Colonic mucosa (tissue), 4 donors: ENCODE results near the gene CACNA2D1. TPM values are rescaled to one million over a fixed set of nuclear protein-coding genes. Genes with fewer than 3 reads are reported as not detected.

Experiments used
- DNase-seq: peaks from one replicate; pipeline ENCODE4 v3.0.0-alpha.2; 2020
- H3K27ac ChIP-seq: fragments of 200-600 bp; one replicate; pipeline ENCODE4 v1.8.0; 2021
- H3K27me3 ChIP-seq: fragments of 200-600 bp; one replicate; pipeline ENCODE4 v1.8.0; 2021
- H3K36me3 ChIP-seq: fragments of 200-600 bp; one replicate; pipeline ENCODE4 v1.8.0; 2021
- H3K4me1 ChIP-seq: fragments of 200-600 bp; one replicate; pipeline ENCODE4 v1.8.0; 2021; ENCODE audit warnings: mild to moderate bottlenecking
- H3K4me3 ChIP-seq: fragments of 200-600 bp; one replicate; pipeline ENCODE4 v1.8.0; 2021
- H3K9ac ChIP-seq, 2 donors: one replicate each; pipeline ENCODE4 v1.7.0; 2013; ENCODE audit warnings: control low read depth in 2 of 2, low read depth in 2 of 2, low read length in 2 of 2
- H3K9me3 ChIP-seq: fragments of 200-600 bp; one replicate; pipeline ENCODE4 v1.8.0; 2021
- intact Hi-C: fragments of 100-400 bp; cut with DNase I; formaldehyde crosslinking; loops from one replicate; pipeline ENCODE4 v1.14.1; 2022
- total RNA-seq, 2 donors: library from RNA; stranded (reverse); fragmentation: NEBNext Ultra II Directional in 1 of 2; extraction: Animal tissue kit (Norgen Biotek cat#: 25700) in 1 of 2; gene quantifications; one replicate each; pipeline ENCODE4 v1.2.1, GENCODE V29; 2021
- TF ChIP-seq, protein P1 (sequence below): fragments of 200-600 bp; IDR thresholded peaks from one replicate; pipeline ENCODE4 v1.8.0; 2022; ENCODE audit warnings: antibody characterized with exemption, mild to moderate bottlenecking
- donor health status: healthy.
- donor health status: DM: no; HTN: no; CAD: no.
- donor health status: DM: no; HTN: no; CAD: no.

CACNA2D1 gene
- total RNA-seq, 2 donors from 2014 or later, result 1.4 to 9.3 TPM

DNA sequence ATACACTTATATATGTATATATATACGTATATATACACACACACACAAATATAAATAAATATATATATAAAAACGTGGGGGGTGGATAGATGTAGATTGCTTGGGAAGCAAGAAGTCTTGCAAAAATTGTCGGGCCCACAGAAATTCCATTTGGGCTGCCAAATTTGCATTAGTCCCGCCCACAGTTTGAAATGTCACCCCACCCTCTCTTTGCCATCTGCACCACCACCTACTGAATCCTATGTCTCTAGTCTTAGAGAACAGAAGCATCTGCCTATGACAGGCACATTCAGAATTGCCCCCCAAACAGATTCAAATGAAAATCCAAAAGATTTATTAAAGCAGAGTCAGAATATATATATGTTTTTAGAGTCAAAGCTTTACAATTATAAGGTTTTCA lies 25.6 kb upstream of the CACNA2D1 start:
- no peaks in the 10 kb centered on the region for H3K36me3 ChIP-seq
- intact Hi-C loops, result no loop called here
- H3K9ac ChIP-seq, result no peak overlapping the region
- no peak for DNase-seq
- no peak overlapping the region for H3K4me3 ChIP-seq
- H3K4me1 ChIP-seq, result no peaks in the 10 kb centered on the region
- TF ChIP-seq, protein P1, sequence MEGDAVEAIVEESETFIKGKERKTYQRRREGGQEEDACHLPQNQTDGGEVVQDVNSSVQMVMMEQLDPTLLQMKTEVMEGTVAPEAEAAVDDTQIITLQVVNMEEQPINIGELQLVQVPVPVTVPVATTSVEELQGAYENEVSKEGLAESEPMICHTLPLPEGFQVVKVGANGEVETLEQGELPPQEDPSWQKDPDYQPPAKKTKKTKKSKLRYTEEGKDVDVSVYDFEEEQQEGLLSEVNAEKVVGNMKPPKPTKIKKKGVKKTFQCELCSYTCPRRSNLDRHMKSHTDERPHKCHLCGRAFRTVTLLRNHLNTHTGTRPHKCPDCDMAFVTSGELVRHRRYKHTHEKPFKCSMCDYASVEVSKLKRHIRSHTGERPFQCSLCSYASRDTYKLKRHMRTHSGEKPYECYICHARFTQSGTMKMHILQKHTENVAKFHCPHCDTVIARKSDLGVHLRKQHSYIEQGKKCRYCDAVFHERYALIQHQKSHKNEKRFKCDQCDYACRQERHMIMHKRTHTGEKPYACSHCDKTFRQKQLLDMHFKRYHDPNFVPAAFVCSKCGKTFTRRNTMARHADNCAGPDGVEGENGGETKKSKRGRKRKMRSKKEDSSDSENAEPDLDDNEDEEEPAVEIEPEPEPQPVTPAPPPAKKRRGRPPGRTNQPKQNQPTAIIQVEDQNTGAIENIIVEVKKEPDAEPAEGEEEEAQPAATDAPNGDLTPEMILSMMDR, result no peak
- no peak overlapping the region for H3K27ac ChIP-seq
- H3K27me3 ChIP-seq, result no peaks in the 10 kb centered on the region
- no peaks in the 10 kb centered on the region for H3K9me3 ChIP-seq

DNA sequence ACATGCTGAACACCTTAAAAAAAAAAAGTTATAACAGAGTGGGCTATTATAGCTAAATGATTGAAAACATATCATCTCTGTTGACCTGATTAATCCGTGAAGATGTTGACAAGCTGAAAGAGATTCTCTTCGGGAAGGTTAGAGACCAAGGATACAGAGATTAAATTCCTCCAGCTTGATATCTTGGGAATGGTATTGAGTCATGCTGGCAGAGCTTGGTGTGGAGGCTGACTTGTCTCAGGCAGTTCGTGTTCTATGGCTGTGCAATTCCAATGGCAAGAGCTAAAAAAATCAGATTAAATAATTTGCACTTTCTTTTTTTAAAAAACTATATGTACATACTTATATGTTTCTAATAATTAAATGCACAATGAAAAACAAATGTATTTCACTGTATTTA lies 24.9 kb upstream of the CACNA2D1 start:
- H3K27ac ChIP-seq, result no peak overlapping the region
- H3K4me1 ChIP-seq, result no peaks in the 10 kb centered on the region
- TF ChIP-seq, protein P1, result no peak
- H3K27me3 ChIP-seq, result no peaks in the 10 kb centered on the region
- intact Hi-C loops, result no loop called here
- no peaks in the 10 kb centered on the region for H3K9me3 ChIP-seq
- no peak for DNase-seq
- no peak overlapping the region for H3K9ac ChIP-seq
- H3K36me3 ChIP-seq, result no peaks in the 10 kb centered on the region
- no peak overlapping the region for H3K4me3 ChIP-seq

DNA sequence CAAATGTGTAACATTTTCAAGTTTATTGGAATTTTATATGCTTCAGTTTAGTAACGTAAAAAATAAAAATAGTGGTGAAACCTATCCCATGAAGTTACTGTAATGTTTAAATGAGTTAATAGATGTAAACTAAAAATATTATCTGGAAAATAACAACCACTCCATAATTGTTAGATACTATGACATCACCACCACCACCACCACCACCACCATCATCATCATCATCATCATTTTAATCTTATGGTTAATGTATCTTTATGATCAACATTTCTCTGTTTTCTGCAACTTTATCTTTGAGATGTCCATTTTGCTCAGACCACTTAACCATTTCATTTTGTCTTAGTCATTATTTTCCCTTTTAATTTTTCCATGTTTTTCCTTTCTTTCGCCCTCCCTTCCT lies 23.4 kb upstream of the CACNA2D1 start:
- Histone ChIP-seq H3K9me3 (no peaks in the 10 kb centered on the region), H3K27me3 (no peaks in the 10 kb centered on the region), H3K4me1 (no peaks in the 10 kb centered on the region), H3K9ac (no peak overlapping the region), H3K27ac (no peak overlapping the region), H3K36me3 (no peaks in the 10 kb centered on the region), H3K4me3 (no peak overlapping the region)
- TF ChIP-seq, protein P1, result no peak
- intact Hi-C loops, result no loop called here
- DNase-seq, result no peak

DNA sequence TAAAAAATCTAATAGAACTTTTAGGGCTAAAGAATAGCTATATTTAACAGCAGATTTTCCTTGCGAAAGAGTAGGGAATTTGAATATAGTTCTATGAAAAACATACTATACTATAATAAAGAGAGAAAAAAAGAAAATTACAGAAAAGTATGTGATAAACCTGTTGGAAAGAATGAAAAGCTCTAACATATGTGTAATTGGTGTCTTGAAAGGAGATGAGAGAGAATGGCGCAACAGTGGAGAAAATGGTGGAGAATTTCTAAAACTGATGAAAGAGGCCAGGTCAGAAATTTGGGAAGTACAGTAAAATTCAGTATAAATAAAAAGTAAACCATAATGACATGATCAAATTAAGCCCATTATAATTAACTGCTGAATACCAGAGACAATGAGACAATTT lies 20.8 kb upstream of the CACNA2D1 start:
- TF ChIP-seq, protein P1, result no peak
- no peak overlapping the region for H3K9ac ChIP-seq
- no peak for DNase-seq
- no peak overlapping the region for H3K4me3 ChIP-seq
- no peaks in the 10 kb centered on the region for H3K9me3 ChIP-seq
- H3K4me1 ChIP-seq, result no peaks in the 10 kb centered on the region
- H3K27me3 ChIP-seq, result no peaks in the 10 kb centered on the region
- H3K36me3 ChIP-seq, result no peaks in the 10 kb centered on the region
- no peak overlapping the region for H3K27ac ChIP-seq
- intact Hi-C loops, result no loop called here

DNA sequence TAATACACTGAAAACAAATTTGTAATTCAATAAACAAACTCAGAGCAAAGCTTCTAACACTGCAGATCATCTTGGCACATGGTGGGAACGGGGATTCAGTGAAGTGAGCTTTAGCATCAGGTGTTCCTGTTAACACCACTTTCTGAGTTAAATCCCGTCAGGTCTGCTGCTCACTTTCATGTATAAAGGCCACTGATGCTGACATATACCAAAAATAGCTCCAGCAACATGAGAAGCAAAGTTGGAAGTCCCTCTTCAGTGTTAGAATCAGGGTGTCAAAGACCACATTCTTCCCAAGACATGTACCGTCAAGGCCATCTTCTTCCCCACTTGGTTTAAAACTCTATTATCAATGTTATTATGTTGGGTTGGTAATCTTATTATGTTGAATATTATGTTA lies 11.7 kb upstream of the CACNA2D1 start:
- no peaks in the 10 kb centered on the region for H3K4me1 ChIP-seq
- intact Hi-C loops, result no loop called here
- TF ChIP-seq, protein P1, result no peak

DNA sequence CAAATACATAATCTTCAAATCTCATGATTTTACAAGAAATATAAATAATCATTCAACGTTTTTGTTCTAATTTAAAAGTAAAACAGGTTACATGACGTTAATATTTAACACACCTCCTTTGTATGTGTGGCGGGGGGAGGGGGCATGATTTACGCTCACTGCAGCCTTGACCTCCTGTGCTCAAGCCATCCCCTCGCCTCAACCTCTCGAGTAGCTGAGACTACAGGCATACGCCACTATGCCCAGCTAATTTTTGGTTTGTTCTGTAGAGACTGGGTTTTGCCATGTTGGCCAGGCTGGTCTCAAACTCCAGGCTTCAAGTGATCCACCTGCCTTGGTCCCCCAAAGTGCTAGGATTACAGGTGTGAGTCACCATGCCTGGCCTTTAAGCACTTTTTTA lies 7.2 kb upstream of the CACNA2D1 start:
- TF ChIP-seq, protein P1, result no peak
- no peak overlapping the region for H3K4me3 ChIP-seq
- no peaks in the 10 kb centered on the region for H3K4me1 ChIP-seq
- no peaks in the 10 kb centered on the region for H3K9me3 ChIP-seq
- no peak for DNase-seq
- intact Hi-C loops, result no loop called here
- H3K27ac ChIP-seq, result no peak overlapping the region
- no peaks in the 10 kb centered on the region for H3K36me3 ChIP-seq
- no peak overlapping the region for H3K9ac ChIP-seq
- no peaks in the 10 kb centered on the region for H3K27me3 ChIP-seq

More for the DNA sequence above, 11.7 kb upstream of the CACNA2D1 start:
- H3K9ac ChIP-seq, result no peak overlapping the region
- DNase-seq, result no peak
- H3K36me3 ChIP-seq, result no peaks in the 10 kb centered on the region
- H3K9me3 ChIP-seq, result no peaks in the 10 kb centered on the region
- H3K27ac ChIP-seq, result no peak overlapping the region
- H3K27me3 ChIP-seq, result no peaks in the 10 kb centered on the region
- H3K4me3 ChIP-seq, result no peak overlapping the region
